Activated CD8-positive, alpha-beta memory T cell treated with anti-CD3 and anti-CD28 coated beads for 48 hours (primary cell): ENCODE measurements around the gene HACD4.

Experiments used
- DNase-seq, 3 experiments: peaks; one replicate each; pipeline ENCODE4 v3.0.0-alpha.2; 2020; ENCODE audit warnings: low read depth in 2 of 3, low spot score in 2 of 3

The HACD4 gene, protein sequence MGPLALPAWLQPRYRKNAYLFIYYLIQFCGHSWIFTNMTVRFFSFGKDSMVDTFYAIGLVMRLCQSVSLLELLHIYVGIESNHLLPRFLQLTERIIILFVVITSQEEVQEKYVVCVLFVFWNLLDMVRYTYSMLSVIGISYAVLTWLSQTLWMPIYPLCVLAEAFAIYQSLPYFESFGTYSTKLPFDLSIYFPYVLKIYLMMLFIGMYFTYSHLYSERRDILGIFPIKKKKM

DNA sequence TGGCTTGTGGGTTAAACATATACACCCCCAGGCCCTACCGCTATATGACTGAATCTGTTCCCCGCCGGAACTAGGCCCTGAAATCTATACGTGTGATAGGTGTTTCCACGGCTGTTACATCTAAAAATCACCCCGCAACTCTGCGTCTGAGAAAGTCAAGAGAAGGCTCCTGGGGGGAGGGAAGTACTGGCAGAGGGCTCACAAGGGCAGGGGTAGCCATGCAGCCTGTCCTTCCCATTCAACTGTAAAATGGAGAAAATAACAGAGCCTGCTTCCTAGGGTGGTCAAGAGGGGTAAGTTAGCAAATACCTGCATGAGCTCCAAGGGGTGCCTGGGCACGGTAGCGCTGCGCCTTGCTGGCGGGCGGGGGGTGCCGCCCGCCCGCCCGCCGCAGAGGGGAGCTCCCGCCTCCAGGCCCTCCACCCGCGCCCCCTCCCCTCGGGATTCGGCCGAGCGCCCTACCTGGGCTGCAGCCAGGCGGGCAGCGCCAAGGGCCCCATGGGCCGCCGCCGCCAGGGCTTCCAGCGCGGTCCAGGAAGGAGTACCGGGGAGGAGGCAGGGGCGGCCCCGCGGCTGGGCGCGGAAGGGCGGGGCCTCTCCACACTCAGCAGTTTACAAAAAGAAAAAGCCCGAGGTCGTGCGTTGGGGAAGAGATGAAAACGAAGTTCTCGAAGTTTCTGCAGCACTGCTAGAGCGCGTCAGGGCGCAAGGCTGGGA lies at the start of gene HACD4:
TSS of gene HACD4 (minus strand) at position 550 of the 717 bp plus-strand sequence. CDS start at position 500, 50 bp downstream.
- DNase-seq: peak; percentile 13 to 43 (median 27)

DNA sequence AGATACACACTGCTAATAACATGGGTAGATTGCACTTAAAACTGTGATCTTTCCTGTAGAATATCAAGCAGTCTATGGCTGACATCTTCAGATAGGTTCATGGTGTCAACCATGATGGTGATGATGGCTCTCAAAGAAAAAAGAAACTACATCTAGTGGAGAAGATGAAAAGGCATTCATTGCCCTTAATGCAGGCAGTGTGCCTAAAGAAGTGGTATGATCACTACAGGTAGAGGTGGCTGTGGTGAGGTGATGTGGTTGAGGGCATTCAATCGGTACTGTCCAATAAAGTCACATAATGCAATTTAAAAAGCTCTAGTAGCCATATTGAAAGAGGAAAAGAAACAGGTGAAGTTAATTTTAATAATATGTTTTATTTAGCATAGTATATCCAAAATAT lies 49.4 kb upstream of the HACD4 start:
- no peak for DNase-seq

DNA sequence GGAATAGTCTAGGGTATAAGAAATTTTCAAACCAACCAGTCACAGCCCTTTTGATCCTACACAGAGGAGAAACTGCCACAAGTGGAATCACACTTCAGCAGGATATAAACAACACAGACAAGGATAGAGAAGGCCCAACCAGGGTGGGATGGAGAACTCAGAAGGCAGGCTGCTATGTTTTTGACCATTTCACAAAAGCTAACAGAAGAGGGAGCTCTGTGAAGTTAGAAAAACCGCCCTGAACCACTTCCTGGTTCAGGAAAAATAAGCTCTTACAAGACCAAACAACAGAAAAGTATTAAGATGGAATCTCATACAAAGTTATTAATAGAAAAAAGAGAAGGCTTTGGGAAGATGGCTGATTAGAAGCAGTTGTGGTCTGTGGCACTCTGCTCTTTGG lies 47.3 kb upstream of the HACD4 start:
- no peak for DNase-seq

DNA sequence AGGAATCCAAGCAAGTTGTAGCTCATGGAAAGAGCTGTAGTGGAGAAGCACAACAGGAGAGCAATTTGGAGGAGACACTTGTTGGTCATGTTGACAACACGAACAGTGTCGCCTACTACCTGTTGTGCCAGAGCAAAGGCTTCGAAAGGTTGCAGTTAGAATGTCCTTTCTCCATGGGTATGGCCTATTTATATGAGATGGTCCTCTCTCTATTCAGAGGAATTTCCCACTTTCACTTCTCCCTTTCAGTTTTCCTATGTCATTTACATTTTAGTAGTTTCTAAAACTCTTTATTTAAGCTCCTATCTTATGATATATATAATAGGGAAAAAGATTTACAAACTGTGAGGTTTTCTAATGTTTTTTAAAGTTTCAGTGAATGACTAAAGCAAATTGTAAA lies 46.3 kb upstream of the HACD4 start, which contains the start of gene IFNB1:
TSS of gene IFNB1 (minus strand) at position 162 of the 400 bp plus-strand sequence. CDS start at position 89, 73 bp downstream.
- DNase-seq: no peak

DNA sequence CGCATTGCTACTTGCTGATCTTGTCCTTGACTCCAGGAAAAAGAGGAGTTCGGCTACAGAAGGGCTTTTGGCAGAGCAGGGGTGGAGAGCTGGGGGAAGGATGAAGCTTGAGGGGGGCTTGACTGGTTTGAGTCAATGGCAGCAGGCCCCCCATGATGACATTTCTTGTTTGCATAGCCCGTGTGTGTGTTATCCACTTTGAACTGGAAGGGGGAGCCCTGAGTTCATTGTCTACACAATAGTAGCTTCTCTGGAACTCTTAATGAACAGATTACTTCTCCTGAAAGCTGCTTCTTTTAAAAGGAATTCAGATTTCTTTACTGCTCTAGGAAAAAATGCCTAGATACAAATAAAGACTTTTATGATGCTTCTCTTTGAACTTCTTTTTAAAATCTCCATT lies 44.0 kb upstream of the HACD4 start:
- no peak for DNase-seq

DNA sequence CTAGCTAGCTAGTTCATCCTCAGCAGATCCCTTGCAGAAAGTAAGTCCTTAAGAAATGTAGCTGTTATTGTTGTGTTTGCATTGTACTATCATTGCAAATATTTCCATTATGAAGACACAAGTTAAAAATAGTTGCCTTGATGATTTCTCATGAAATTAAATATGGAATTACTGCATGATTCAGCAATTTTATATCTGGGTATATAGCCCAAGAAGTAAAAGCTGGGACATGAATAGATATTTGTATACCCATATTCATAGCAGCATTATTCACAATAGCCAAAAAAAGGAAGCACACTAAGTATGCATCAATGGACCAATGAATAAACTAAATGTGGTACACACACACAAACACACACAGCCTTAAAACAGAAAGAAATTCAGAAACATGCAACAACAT lies 39.5 kb upstream of the HACD4 start:
- no peak for DNase-seq

DNA sequence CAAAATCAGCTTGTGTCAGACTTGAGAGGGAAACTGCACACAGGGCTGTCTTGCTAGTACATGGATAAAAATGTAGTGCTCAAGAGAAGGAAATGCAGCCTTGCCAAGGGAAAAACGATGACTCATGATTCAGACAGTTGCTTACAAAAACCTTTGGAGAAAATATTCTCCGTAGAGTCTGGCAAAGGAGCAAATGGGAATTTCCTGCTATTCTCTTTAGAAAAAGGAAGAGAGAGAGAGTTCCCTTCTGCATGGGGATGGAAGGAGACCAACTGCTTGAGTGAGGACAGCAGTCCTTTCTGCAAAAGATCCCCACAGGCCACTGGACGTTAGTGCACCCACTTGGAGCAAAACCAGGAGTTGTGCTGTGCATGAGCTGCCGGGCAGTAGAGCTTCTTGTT lies 38.7 kb upstream of the HACD4 start:
- DNase-seq: no peak

DNA sequence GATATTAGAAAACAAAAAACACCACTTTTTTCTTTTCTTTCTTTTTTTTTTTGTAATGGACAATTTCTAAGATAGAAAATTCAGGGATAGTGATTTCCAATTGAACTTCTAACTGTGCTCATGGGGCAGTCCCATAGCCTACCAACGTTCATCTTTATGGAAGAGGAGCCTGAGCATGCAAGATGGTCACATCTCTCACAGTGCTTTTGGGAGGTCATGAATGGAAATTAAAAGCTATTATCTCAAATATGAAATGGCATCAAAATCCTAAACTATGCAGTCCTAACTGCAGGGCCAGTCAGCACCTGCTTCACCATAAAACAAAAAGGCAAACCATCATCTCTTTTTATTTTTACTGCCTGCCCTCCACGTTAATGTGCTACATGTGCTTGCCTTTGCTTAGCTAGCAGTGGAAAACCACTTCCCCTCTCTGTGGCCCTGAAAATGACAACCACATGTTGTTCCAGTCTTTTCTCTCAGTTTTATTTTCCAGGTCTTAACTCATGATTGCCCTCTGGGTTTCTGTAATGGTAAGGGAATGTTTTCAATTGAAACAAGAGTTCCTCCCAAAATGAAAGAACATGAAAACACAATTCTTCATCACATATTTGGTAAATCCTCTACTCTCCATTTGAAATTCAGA lies 29.6 kb upstream of the HACD4 start:
- DNase-seq: no peak

DNA sequence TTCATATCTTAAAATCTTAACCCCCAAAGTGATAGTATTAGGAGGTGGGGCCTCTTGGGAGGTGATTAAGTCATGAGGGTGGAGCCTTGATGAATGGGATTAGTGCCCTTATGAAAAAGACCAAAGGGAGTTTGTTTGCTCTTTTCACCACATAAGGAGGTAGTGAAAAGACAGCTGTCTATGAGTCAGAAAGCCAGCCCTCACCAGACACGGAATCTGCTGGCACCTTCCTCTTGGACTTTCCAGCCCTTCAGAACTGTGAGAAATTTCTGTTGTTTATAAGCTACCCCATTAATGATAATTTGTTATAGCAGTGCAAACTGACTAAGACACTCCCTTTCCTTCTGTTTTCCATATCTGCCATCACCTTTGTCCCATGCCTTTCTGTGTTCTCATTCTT lies 25.5 kb upstream of the HACD4 start:
- DNase-seq: no peak

DNA sequence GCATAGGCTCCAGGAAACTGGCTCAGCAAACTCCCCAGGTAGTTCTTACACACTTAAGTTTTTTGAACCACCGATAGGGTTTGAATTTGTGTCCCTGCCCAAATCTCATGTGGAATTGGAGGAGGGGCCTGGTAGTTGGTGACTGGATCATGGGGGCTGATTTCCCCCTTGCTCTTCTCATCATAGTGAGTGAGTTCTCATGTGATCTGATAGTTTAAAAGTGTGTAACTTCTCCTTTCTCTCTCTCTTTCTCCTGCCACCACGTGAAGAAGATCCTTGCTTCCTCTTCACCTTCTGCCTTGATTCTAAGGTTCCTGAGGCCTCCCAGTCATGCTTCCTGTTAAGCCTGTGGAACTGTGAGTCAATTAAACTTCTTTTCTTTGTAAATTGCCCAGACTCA lies 22.4 kb upstream of the HACD4 start:
- DNase-seq: no peak

DNA sequence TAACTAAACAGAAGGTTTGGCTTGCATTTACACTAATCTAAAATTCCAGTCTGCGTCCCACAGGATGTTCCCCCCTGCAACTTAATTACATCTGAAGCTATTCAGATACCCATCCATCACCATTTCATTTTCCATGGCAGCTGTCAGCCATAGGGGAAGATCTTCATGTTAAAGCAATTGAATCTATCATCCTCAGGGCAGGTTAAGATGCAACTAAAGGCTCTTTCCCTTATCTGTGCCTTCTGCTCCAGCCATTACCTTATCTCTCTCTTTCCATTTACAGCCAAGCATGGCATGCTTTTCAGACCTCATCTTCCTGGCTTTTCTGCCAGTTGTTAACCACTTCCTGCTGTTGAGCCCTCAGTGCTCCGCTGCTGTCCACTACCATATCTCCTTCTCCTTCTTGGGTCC lies 15.8 kb upstream of the HACD4 start:
- no peak for DNase-seq

DNA sequence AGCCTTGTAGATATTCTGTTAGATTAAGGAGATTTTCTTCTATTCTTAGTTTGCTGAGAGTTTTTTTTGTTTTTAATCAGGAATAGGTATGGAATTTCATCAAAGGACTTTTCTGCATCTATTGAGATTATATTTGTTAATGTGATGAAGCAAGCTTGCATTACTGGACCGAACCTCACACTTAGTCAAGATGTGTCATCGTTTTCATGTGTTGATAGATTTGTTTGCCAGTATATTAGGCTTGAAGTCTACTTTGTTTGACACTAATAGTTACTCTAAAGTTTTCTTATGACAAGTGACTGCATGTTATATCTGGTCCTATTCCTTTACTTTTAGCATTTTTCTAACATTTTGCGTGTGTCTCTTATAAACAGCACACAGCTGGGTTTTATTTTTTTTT lies 12.4 kb upstream of the HACD4 start:
- DNase-seq: no peak

DNA sequence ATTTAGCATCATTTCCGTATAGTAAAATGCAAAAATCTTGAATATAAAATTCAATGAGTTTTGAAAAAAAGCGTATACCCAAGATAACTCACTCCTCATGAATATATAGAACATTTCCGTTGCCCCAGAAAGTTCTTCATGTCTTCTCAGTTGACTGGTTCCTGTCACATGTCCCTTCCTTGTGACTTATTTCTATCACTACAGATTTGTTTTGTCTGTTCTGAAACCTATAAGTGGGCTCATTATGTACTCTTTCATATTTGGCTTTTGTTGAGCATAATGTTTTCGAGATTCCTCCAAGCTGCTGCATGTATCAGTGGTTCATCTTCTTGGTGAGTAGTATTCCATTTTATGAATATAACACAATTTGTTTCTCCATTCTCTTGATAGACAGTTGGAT lies 11.0 kb upstream of the HACD4 start:
- DNase-seq: no peak

DNA sequence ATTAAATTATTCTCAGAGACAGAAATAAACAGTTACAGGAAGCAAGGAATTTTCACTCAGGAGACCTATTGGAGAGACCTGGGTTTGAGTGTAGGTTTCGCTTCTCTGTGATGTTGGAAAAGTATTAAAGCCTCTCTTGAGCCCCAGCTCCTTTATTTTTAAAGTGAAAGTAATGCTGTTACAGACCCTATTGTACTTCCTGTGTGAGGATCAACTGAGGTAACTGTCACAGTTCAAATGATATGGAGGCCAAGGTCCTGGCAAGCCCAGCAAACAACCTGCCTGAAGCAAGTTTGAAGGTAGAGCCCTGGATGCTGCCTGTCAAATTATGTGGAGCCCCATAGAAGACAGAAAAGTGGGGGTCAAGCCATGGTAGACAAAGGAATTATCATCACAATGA lies 7.9 kb upstream of the HACD4 start:
- DNase-seq: no peak

DNA sequence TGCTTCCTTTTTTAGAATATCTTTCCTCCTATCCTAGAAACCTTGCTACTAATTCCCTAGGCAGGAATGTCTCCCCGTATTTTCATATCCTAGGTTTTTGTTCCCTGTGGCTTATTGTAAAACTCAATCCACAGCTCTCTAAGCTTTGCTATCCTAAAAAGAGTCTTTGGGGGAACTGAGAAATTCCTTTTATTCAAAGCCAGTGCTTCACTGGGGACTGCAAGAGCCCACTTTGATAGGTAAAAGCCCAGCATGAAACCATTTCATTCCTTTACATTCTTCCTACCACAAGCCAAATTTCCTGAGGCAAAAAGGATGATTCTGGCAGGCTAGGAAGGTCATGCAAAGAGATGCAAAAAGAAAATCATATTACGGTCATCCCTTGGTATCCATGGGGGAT lies 5.8 kb upstream of the HACD4 start:
- no peak for DNase-seq

DNA sequence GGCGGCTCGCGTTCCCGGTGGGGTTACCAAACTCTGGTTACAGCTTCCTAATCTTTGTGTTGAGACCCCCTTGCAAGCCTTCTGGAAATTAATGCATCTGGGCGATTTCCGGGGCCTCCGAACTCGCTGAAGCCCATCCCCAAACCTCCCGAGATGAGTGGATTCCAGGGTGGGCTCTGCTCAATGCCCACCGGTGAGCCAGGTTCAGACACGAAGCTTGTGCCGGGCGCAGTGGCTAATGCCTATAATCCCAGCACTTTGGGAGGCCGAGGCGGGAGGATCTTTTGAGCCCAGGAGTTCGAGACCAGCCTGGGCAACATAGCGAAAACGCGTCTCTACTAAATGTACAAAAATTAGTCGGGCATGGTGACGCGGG lies 356 bp upstream of the HACD4 start:
- DNase-seq: no peak

DNA sequence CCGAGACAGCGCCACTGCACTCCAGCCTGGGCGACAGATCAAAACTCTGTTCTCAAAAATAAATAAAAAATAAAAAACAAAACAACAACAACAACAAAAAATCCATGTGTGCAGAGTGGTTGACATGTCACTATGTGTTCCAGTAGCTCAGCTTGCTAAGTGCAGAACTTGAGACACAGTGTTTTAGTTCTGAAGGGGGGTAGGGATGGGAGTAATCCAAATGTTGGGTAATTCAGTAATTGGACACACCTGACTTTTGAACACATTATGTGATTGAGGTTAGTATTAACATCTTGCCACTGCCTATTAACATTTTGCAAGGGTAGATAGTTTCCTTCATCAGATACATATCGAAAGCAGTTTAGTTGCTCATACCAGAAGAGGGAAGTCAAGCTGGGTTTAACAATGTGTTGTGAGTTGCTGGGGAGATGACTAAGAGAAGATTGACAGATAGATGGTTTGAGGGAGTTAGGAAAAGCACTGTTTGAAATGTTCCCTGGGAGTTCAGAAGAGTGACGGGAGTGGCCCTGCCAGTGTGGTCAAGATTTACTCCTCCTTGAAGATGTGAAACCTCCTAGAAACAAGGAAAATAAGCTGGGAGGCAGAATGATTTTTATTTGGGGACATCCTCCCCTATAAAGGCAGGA lies 928 bp downstream of the HACD4 start:
- DNase-seq: no peak

DNA sequence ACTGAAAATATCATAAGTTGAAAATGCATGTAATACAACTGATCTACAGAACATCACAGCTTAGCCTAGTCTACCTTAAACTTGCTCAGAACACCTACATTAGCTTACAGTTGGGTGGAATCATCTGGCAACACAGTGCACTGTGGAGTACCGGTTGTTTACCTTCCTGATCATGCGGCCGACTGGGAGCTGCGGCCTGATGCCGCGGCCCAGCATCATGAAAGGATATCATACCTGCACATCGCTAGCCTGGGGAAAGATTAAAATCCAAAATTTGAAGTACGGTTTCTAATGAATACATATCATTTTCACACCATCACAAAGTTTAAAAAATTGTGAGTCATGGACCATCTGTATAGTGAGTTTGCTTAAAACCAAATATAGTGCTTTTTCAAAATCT lies 1.8 kb downstream of the HACD4 start:
- no peak for DNase-seq

DNA sequence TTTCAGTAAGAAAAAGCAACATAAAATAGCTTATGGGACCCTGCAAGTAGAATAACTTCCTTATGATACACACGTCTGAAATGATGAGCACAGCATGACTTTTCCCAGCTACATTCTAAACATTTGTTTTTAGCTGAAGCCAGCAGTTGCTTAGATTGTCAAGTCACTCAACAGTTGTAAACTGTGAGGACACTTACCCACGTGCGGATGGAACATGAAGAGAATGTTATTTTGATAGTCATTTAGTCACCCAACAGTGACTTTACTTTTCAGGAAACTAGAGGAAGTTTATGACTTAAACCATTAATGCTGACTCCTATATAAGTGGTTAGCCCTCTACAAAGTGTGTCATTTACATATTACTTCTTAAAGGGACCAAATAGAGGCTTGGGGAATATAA lies 3.0 kb downstream of the HACD4 start:
- no peak for DNase-seq

DNA sequence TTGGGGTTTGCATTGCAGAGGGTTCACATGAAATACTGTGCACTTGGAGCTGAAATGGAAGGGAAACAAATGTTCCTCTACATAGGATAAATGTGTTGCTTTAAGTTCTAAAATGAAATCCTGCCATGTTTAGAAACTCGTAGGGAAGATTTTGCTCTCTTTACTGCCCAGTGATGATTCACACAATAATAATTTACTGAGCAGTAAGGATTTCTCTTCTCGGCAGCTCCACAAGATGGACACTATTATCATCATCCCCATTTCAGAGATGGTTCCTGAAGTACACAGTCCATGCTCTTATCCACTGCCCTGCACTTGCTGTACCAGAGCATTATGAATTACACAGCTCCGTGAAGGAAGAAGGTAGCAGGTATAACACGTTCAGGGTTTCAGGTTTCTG lies 4.1 kb downstream of the HACD4 start:
- DNase-seq: no peak

DNA sequence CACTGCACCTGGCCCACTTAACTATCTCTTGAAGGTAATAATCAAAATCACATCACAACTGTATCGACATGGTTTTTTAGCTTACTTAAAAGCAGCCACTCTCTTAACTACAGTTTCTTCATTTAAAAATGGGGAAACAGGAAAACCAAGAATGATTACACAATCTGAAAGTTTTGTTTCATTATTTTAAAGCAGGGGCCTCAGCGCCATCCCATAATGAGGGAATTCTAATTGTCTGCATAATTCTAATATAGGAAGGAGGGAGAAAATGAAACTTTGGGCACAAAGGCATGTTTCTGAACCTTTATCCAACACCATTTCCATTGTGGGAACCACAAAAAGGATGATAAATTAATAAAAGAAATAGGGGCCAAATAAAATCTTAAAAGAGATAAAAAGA lies 7.6 kb downstream of the HACD4 start:
- DNase-seq: no peak

DNA sequence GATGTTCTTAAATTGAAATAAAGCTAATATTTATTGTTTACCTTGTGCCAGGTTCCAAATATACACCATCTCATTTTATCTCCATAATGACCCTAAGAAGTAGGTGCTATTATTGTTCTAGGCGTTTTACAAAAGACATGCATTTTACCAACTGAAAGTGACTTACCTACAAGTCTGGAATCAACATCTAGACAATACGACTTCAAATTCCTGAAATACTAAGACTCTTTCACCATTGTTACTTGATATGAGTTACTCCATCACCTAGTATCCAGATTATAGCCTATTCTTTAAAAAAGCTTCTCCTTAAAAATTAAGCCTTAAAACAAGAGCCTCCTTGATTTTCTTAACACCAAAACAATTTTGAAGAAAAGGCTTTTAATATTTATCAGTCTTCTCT lies 13.3 kb downstream of the HACD4 start:
- DNase-seq: no peak
